Breast epithelium (tissue), 4 donors: ENCODE results near the gene DYNC1I1. TPM values are rescaled to one million over a fixed set of nuclear protein-coding genes. Genes with fewer than 3 reads are reported as not detected.
A peak's percentile ranks its signal among the peaks of the same experiment; 100 is the strongest.

Source experiments
- DNase-seq, 2 donors: peaks; one replicate each; pipeline ENCODE4 v3.0.0-alpha.2; 2019; ENCODE audit warnings: low spot score in 2 of 2
- H3K27ac ChIP-seq, 2 donors: fragments of 200-600 bp; sonication (generic) in 1 of 2; one replicate each; pipeline ENCODE4 v1.5.1; 2016 to 2019; ENCODE audit warnings: mild to moderate bottlenecking in 1 of 2
- H3K27me3 ChIP-seq, 2 donors: fragments of 200-600 bp; sonication (generic) in 1 of 2; one replicate each; pipeline versions ENCODE4 v1.5.1 to v1.6.0; 2017 to 2019; ENCODE audit warnings: control low read depth in 1 of 2, mild to moderate bottlenecking in 1 of 2
- H3K36me3 ChIP-seq: fragments of 200-600 bp; one replicate; pipeline ENCODE4 v1.5.1; 2019
- H3K4me1 ChIP-seq, 2 donors: fragments of 200-600 bp; sonication (generic); one replicate each; pipeline ENCODE4 v1.5.1; 2016 to 2019; ENCODE audit warnings: control low read depth in 1 of 2
- H3K4me3 ChIP-seq, 3 donors: fragments of 200-600 bp; sonication (generic); 1 replicate in 2 of 3; 2 replicates in 1 of 3; pipeline ENCODE4 v1.5.1; 2016 to 2019; ENCODE audit warnings: mild to moderate bottlenecking in 3 of 3, moderate library complexity in 2 of 3
- H3K9me3 ChIP-seq, 2 donors: fragments of 200-600 bp; sonication (generic) in 1 of 2; one replicate each; pipeline ENCODE4 v1.5.1; 2016 to 2019; ENCODE audit warnings: control low read depth in 1 of 2
- CTCF ChIP-seq, 3 donors: fragments of 450-650 bp; IDR thresholded peaks; one replicate each; pipeline ENCODE4 v1.5.1; 2016 to 2017; ENCODE audit warnings: antibody characterized with exemption in 3 of 3, mild to moderate bottlenecking in 3 of 3, moderate library complexity in 3 of 3
- POLR2A ChIP-seq: fragments of 450-650 bp; IDR thresholded peaks from one replicate; pipeline ENCODE4 v1.6.1; 2016; ENCODE audit warnings: antibody characterized with exemption, mild to moderate bottlenecking, moderate library complexity
- POLR2AphosphoS5 ChIP-seq, 3 donors: sonication (generic); formaldehyde crosslinking; IDR thresholded peaks; one replicate each; pipeline ENCODE4 v1.6.1; 2017; ENCODE audit warnings: antibody characterized with exemption in 3 of 3
- intact Hi-C: fragments of 100-400 bp; cut with DNase I; formaldehyde crosslinking; loops from one replicate; pipeline ENCODE4 v1.15.1; 2023; ENCODE audit warnings: low total_unique reads
- total RNA-seq, 3 donors: library from RNA; depleted of rRNA; stranded (reverse); fragments of >200 nt; gene quantifications; one replicate each; pipeline ENCODE4 v1.1.0, GENCODE V29; 2016

The DYNC1I1 gene
- total RNA-seq, 3 donors from 2014 or later = 5.7 to 7.7 (median 6.6) TPM

- H3K9me3 ChIP-seq = no peaks in the 10 kb centered on the region
- H3K36me3 ChIP-seq = no peaks in the 10 kb centered on the region
- DNase-seq = peak in 1 of 2 donors; percentile 40
- H3K27me3 ChIP-seq = no peaks in the 10 kb centered on the region
- TF ChIP-seq CTCF (IDR thresholded peaks at IDR 0.05) (no peak), POLR2A (no peak), POLR2AphosphoS5 (IDR thresholded peaks at IDR 0.05) (no peak)
- peaks cover 0 to 12% of the 10 kb centered on the region in 2 donors for H3K4me1 ChIP-seq
- H3K27ac ChIP-seq = peak overlapping the region in 1 of 2 donors; percentile 45
- H3K4me3 ChIP-seq = no peak overlapping the region
- intact Hi-C loops = no loop called here
Observed at GRCh38 chr7:96136600-96137239, 364.4 kb downstream of the DYNC1I1 start.

GRCh38 chr7:96143495-96144259 is 371.3 kb downstream of the DYNC1I1 start:
- Histone ChIP-seq H3K27me3 (no peaks in the 10 kb centered on the region), H3K9me3 (no peaks in the 10 kb centered on the region), H3K36me3 (no peaks in the 10 kb centered on the region), H3K27ac (no peak overlapping the region), H3K4me3 (no peak overlapping the region), H3K4me1 (no peaks in the 10 kb centered on the region)
- intact Hi-C loops = no loop called here
- DNase-seq = no peak
- TF ChIP-seq CTCF (IDR thresholded peaks at IDR 0.05) (no peak), POLR2AphosphoS5 (IDR thresholded peaks at IDR 0.05) (no peak), POLR2A (no peak)

- Histone ChIP-seq H3K27me3 (no peaks in the 10 kb centered on the region), H3K9me3 (no peaks in the 10 kb centered on the region), H3K4me1 (no peaks in the 10 kb centered on the region), H3K4me3 (no peak overlapping the region), H3K27ac (no peak overlapping the region), H3K36me3 (no peaks in the 10 kb centered on the region)
- no peak for TF ChIP-seq POLR2A
- DNase-seq = no peak
- intact Hi-C loops = no loop called here
Observed at GRCh38 chr7:96144260-96144526, 371.8 kb downstream of the DYNC1I1 start.

Other genes with a start within 250 kb of the DYNC1I1 start
- 100 to 1,000 TPM; 507 to 797 (median 729) TPM for gene PDK4, start 176.0 kb upstream of the DYNC1I1 start, total RNA-seq